GM18502 (cell line): Measurements from ENCODE around the gene NOTCH1.

Experiments
- ATAC-seq: cut with Tn5 transposase; IDR thresholded peaks from one replicate; pipeline ENCODE4 v1.9.1; 2021; ENCODE audit warnings: mild to moderate bottlenecking; ENCODE audit not compliant: unreplicated experiment, poor library complexity

Gene NOTCH1

DNA sequence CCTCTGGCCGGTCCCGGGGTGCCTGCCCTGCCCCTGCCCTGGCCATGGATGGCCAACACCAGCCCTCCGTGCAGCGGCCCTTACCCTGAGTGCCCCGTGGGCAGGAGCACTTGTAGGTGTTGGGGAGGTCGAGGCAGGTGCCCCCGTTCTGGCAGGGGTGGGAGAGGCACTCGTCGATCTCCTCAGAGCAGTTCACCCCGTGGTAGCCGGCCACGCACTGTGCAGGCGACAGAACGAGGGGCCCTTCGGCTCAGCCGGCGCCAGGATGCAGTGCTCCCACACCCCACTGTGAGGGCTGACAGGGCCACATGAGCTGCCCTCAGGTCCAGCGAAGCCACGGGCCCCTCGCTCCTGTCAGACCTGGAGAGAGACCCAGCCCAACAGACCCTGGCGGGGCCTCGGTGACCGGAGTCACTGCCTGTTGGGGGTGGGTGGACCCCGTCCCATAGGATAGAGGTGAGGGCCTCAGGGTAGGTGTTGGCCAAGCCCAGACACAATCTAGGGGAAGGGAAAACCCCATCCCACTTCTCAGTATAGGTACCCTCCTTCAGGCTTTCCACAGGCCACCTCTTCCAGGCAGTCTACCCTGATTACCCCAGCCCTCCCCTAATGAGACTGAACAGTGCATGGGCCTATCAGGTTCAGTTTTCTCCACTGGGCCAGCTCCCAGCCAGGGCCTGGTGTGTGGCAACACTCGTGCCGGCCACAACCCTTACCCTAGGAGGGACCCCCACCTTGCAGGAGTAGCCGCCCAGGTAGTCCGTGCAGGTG, 38.4 kb downstream of the NOTCH1 start:
- ATAC-seq = no peak

DNA sequence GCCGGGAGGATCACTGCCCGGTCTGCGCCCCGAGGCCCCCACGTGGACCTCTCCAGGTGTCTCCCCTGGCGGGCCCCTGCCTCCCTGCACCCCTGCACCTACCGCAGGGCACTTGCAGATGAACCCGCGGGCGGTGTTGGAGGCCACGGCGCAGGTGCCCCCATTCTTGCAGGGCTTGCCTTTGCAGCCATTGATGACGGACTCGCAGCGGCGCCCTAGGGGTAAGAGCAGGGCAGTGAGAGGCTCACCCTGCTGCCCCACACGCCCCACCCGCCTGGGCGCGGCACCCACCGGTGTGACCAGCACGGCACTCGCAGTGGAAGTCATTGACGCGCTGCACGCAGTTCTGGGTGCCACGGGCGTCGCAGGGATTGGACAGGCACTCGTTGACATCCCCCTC, 39.4 kb downstream of the NOTCH1 start:
- ATAC-seq = no peak

DNA sequence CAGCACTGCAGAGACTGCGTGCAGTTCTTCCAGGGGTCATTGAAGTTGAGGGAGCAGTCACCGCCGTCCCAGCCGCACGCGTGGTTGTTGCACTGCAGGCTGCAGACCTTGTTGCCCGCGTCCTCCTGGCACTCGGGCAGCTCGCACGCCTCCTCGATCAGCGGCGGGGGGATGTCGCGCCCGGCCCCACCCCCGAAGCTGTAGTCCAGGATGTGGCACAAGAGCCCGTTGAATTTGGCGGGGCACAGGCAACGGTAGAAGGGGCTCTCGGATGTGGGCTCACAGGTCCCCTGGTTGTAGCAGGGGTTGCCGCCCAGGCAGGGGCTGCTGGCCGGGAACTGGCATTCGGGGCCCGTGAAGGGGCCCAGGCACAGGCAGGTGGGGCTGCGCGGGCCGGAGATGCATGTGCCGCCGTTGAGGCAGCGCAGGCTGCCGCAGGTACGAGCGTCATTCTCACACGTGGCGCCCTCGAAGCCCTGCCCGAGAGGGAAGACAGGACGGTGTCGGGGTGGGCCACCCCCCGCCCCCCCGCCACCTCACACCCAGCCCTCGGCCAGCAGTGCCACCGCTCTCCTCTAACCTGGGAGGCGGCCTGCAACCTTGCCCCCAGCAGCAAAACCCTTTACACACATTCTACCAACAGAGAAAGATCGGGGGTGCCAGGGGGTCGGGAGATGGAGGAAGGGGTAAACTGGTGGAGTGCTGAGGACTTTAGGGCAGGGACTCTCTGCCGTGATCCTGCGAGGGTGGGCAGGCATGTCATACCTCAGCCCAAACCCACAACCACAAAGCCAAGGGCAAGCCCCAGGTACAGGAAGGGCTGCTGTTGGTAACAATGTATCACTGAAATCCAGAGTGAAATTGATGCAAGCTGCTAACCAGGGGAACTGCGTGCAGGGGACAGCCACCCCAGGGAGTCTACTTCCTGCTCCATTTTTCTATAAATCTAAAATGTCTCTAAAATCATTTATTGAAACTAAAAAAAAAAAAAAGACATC, 40.1 kb downstream of the NOTCH1 start:
- ATAC-seq = no peak

GRCh38 chr9:136504512-136505348, 41.1 kb downstream of the NOTCH1 start:
- ATAC-seq = no peak

GRCh38 chr9:136502940-136503550, 42.8 kb downstream of the NOTCH1 start:
- no peak for ATAC-seq

- no peak for ATAC-seq
Measured at GRCh38 chr9:136502196-136502595, 43.7 kb downstream of the NOTCH1 start.

- no peak for ATAC-seq
Measured at GRCh38 chr9:136501686-136502085, 44.2 kb downstream of the NOTCH1 start.

GRCh38 chr9:136499935-136500910, 45.6 kb downstream of the NOTCH1 start:
- ATAC-seq = no peak

GRCh38 chr9:136499071-136499934, 46.5 kb downstream of the NOTCH1 start:
- no peak for ATAC-seq

DNA sequence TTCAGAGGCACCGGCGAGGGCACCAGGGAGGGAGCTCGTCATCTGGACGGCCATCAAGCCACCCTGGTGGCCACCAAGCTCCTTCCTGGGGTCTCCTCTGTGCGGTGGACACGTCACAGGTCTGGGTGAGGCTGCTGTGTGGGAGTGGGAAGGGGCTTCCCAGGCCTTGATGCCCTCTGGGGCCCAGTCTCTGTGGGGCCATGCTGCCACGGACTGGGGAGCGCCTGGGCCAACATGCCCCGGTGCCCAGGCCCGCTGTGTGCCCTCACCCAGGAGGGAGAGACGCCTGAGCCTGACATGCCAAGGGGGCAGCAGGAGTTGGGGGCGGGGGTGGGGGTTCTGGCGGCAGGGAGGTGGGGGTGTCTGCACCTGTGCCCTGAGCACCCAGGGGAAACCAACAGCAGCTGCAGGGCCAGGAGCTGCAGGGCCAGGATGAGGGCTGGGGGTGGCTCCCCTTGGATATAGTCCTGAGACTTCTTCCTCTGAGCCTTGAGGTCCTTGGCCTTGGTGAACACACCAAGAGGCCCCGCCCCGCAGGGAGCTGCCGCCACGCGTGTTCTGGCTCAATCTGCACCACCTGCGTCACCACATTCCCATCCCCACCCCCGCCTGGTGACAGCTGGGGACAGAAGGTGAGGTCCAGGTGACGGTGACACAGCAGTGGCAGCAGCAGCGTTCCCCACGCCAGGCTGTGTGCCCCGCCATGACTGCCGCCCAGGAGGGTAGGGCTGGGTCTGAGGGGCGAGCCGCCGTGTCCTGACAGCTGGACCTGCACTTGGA, 47.7 kb downstream of the NOTCH1 start:
- no peak for ATAC-seq

- no peak for ATAC-seq
Measured at GRCh38 chr9:136496801-136497620, 48.8 kb downstream of the NOTCH1 start.

- no peak for ATAC-seq
Measured at GRCh38 chr9:136496181-136496580, 49.7 kb downstream of the NOTCH1 start.

DNA sequence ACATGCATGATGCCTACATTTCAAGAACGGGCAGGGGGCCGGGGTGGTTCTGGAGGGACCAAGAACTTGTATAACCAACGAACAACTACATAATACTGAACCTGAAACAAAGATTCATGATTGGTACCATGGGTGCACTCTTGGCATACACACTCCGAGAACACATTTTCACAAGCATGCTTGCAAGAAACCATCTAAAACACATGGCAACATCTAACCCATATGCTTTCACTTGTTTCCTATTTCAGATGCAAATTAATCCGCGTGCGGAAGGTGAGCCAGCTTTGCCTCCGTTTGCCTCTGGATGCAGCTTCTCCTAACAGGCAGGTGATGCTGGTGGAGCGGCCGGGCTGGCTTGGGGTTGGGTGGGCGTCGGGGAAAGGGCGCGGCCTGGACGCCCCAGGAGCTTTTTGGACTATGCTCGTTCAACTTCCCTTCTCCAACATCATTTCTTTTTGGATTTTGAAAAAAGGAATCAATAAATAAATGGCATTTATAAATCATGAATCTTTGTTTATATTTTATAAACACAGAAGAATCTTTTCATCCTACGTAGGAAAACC, 50.5 kb downstream of the NOTCH1 start:
- no peak for ATAC-seq

DNA sequence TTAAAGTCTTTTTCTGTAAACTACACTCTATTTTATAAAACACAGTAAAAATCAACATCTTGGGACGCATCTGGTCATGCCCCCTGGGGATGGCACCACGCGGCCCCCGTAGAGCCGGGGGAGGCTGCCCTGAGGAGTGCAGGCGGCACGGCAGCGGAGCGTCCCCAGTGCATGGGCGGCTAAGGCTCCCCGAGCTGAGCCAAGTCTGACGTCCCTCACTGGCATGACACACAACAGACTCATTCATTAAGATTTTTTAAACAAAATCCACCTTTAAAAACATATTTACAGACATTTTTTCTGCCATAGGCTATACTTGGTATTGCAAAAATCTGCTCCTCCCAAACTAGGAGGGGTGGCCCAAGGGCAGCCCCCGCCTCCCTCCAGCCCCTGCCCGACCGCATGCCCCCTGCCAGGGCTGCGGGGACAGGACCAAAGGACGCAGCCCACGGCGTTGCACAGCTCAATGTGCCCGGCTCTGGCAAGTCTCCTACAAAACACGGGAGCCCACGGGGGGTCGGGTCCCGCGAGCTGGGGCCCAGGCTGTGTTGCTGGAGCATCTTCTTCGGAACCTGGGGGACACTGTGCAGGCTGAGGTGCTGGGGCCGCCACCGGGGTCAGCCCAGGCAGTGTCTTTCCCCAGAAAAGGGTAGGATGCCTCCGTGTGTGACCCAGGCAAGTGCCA, 51.2 kb downstream of the NOTCH1 start:
- no peak for ATAC-seq

DNA sequence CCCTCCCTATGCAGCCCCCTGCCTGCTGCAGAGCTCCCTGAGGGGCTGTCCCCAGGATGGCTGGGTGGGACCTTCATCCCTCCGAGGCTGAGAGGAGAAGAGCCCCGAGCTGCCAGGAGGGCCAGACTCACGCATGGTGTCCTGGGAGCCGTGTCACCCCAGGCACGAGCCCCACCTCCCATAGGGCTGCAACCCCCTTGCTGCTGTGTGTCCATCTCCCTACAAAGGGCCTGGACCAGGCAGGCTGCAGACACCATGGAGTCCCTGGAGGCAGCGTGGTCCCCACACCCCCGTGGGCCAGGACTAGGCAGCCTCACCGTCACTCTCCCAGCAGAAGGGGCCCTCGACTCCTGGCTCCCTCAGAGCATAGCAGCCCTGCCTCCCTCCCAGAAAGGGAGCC, 51.8 kb downstream of the NOTCH1 start:
- ATAC-seq = no peak
